ENCODE measurements around the gene SPPL2B.

SPPL2B gene

GRCh38 chr19:2288338-2288817 is 40.1 kb upstream of the SPPL2B start:
- 87% methylated on average over 17 of the region's 17 CpGs for WGBS
- no peak overlapping the region for H3K9ac ChIP-seq (ENCODE audit: low read depth, low read length)
- no peaks in the 10 kb centered on the region for H3K4me1 ChIP-seq (ENCODE audit: insufficient read depth, low read length)
- H3K36me3 ChIP-seq (ENCODE audit: insufficient read depth, low read length) = no peaks in the 10 kb centered on the region
- peaks cover 71% of the 10 kb centered on the region for H3K27me3 ChIP-seq (ENCODE audit: insufficient read depth, low read length)
- H3K9me3 ChIP-seq (ENCODE audit: insufficient read depth, low read depth, low read length) = no peaks in the 10 kb centered on the region
- no peak overlapping the region for H3K4me3 ChIP-seq (ENCODE audit: low read length)
- no peak overlapping the region for H3K27ac ChIP-seq (ENCODE audit: low read depth, low read length)

GRCh38 chr19:2288818-2289713 is 39.4 kb upstream of the SPPL2B start:
- Histone ChIP-seq H3K36me3 (ENCODE audit: insufficient read depth, low read length) (no peaks in the 10 kb centered on the region), H3K9ac (ENCODE audit: low read depth, low read length) (no peak overlapping the region), H3K4me1 (ENCODE audit: insufficient read depth, low read length) (no peaks in the 10 kb centered on the region), H3K27me3 (ENCODE audit: insufficient read depth, low read length) (peaks cover 78% of the 10 kb centered on the region), H3K4me3 (ENCODE audit: low read length) (no peak overlapping the region), H3K27ac (ENCODE audit: low read depth, low read length) (no peak overlapping the region), H3K9me3 (ENCODE audit: insufficient read depth, low read depth, low read length) (no peaks in the 10 kb centered on the region)
- 75% methylated on average over 28 of the region's 28 CpGs for WGBS

- H3K36me3 ChIP-seq (ENCODE audit: insufficient read depth, low read length) = no peaks in the 10 kb centered on the region
- H3K27ac ChIP-seq (ENCODE audit: low read depth, low read length) = no peak overlapping the region
- no peaks in the 10 kb centered on the region for H3K4me1 ChIP-seq (ENCODE audit: insufficient read depth, low read length)
- no peaks in the 10 kb centered on the region for H3K9me3 ChIP-seq (ENCODE audit: insufficient read depth, low read depth, low read length)
- H3K9ac ChIP-seq (ENCODE audit: low read depth, low read length) = peak overlapping the region; percentile 3; the same call in 1 of the 2 replicates
- H3K4me3 ChIP-seq (ENCODE audit: low read length) = peak overlapping the region; percentile 49
- peaks cover 83% of the 10 kb centered on the region for H3K27me3 ChIP-seq (ENCODE audit: insufficient read depth, low read length)
- 5% methylated on average over 74 of the region's 74 CpGs for WGBS
Measured at GRCh38 chr19:2289714-2290435, 38.6 kb upstream of the SPPL2B start.

GRCh38 chr19:2290441-2291184 is 37.9 kb upstream of the SPPL2B start:
- 6% methylated on average over 82 of the region's 82 CpGs for WGBS
- no peaks in the 10 kb centered on the region for H3K4me1 ChIP-seq (ENCODE audit: insufficient read depth, low read length)
- H3K27me3 ChIP-seq (ENCODE audit: insufficient read depth, low read length) = peaks cover 87% of the 10 kb centered on the region
- peak overlapping the region; percentile 3; the same call in 1 of the 2 replicates for H3K9ac ChIP-seq (ENCODE audit: low read depth, low read length)
- no peak overlapping the region for H3K27ac ChIP-seq (ENCODE audit: low read depth, low read length)
- H3K36me3 ChIP-seq (ENCODE audit: insufficient read depth, low read length) = no peaks in the 10 kb centered on the region
- H3K9me3 ChIP-seq (ENCODE audit: insufficient read depth, low read depth, low read length) = no peaks in the 10 kb centered on the region
- H3K4me3 ChIP-seq (ENCODE audit: low read length) = peak overlapping the region; percentile 49

- Histone ChIP-seq H3K27me3 (ENCODE audit: insufficient read depth, low read length) (peaks cover 86% of the 10 kb centered on the region), H3K4me1 (ENCODE audit: insufficient read depth, low read length) (no peaks in the 10 kb centered on the region), H3K9ac (ENCODE audit: low read depth, low read length) (no peak overlapping the region), H3K4me3 (ENCODE audit: low read length) (peak overlapping the region; percentile 49), H3K36me3 (ENCODE audit: insufficient read depth, low read length) (no peaks in the 10 kb centered on the region), H3K9me3 (ENCODE audit: insufficient read depth, low read depth, low read length) (no peaks in the 10 kb centered on the region), H3K27ac (ENCODE audit: low read depth, low read length) (no peak overlapping the region)
- WGBS = 2% methylated on average over 67 of the region's 67 CpGs
Measured at GRCh38 chr19:2291185-2291751, 37.2 kb upstream of the SPPL2B start.

- Histone ChIP-seq H3K4me1 (ENCODE audit: insufficient read depth, low read length) (no peaks in the 10 kb centered on the region), H3K9me3 (ENCODE audit: insufficient read depth, low read depth, low read length) (no peaks in the 10 kb centered on the region), H3K27ac (ENCODE audit: low read depth, low read length) (no peak overlapping the region), H3K9ac (ENCODE audit: low read depth, low read length) (no peak overlapping the region), H3K36me3 (ENCODE audit: insufficient read depth, low read length) (no peaks in the 10 kb centered on the region), H3K4me3 (ENCODE audit: low read length) (no peak overlapping the region), H3K27me3 (ENCODE audit: insufficient read depth, low read length) (peaks cover 53% of the 10 kb centered on the region)
- WGBS = 85% methylated on average over 26 of the region's 26 CpGs
Measured at GRCh38 chr19:2294687-2295335, 33.7 kb upstream of the SPPL2B start.

- Histone ChIP-seq H3K4me1 (ENCODE audit: insufficient read depth, low read length) (no peaks in the 10 kb centered on the region), H3K36me3 (ENCODE audit: insufficient read depth, low read length) (no peaks in the 10 kb centered on the region), H3K9me3 (ENCODE audit: insufficient read depth, low read depth, low read length) (no peaks in the 10 kb centered on the region), H3K9ac (ENCODE audit: low read depth, low read length) (no peak overlapping the region), H3K27me3 (ENCODE audit: insufficient read depth, low read length) (peaks cover 39% of the 10 kb centered on the region), H3K27ac (ENCODE audit: low read depth, low read length) (no peak overlapping the region), H3K4me3 (ENCODE audit: low read length) (no peak overlapping the region)
- 91% methylated on average over 16 of the region's 16 CpGs for WGBS
Measured at GRCh38 chr19:2296141-2296540, 32.3 kb upstream of the SPPL2B start.

GRCh38 chr19:2300533-2300932 is 28.0 kb upstream of the SPPL2B start:
- H3K27ac ChIP-seq (ENCODE audit: low read depth, low read length) = no peak overlapping the region
- H3K36me3 ChIP-seq (ENCODE audit: insufficient read depth, low read length) = no peaks in the 10 kb centered on the region
- H3K27me3 ChIP-seq (ENCODE audit: insufficient read depth, low read length) = peaks cover 23% of the 10 kb centered on the region
- H3K9ac ChIP-seq (ENCODE audit: low read depth, low read length) = no peak overlapping the region
- no peak overlapping the region for H3K4me3 ChIP-seq (ENCODE audit: low read length)
- 91% methylated on average over 17 of the region's 17 CpGs for WGBS
- H3K9me3 ChIP-seq (ENCODE audit: insufficient read depth, low read depth, low read length) = no peaks in the 10 kb centered on the region
- H3K4me1 ChIP-seq (ENCODE audit: insufficient read depth, low read length) = no peaks in the 10 kb centered on the region

- H3K4me3 ChIP-seq (ENCODE audit: low read length) = peak overlapping the region; percentile 15
- 37% methylated on average over 62 of the region's 62 CpGs for WGBS
Measured at GRCh38 chr19:2302319-2303210, 25.9 kb upstream of the SPPL2B start.

More at GRCh38 chr19:2302319-2303210, 25.9 kb upstream of the SPPL2B start:
- Histone ChIP-seq H3K27ac (ENCODE audit: low read depth, low read length) (no peak overlapping the region), H3K9ac (ENCODE audit: low read depth, low read length) (no peak overlapping the region), H3K9me3 (ENCODE audit: insufficient read depth, low read depth, low read length) (no peaks in the 10 kb centered on the region), H3K4me1 (ENCODE audit: insufficient read depth, low read length) (no peaks in the 10 kb centered on the region), H3K36me3 (ENCODE audit: insufficient read depth, low read length) (no peaks in the 10 kb centered on the region), H3K27me3 (ENCODE audit: insufficient read depth, low read length) (peaks cover 33% of the 10 kb centered on the region)
